Muscle layer of colon (tissue), 2 donors: Measurements from ENCODE around the gene BRD9.
"Not testable (repeated sequence)": the region's sequence is repeated elsewhere in the genome, so short reads cannot be mapped to it uniquely, and the experiment has no call there.

Experiments used
- H3K27ac ChIP-seq: one replicate; pipeline ENCODE4 v1.7.0; 2013; ENCODE audit warnings: low read depth, mild to moderate bottlenecking, low read length, moderate library complexity
- H3K27me3 ChIP-seq, 2 donors: one replicate each; pipeline ENCODE4 v1.7.0; 2013; ENCODE audit warnings: low read length in 2 of 2, mild to moderate bottlenecking in 2 of 2; ENCODE audit not compliant: insufficient read depth in 2 of 2, control insufficient read depth in 1 of 2
- H3K36me3 ChIP-seq: one replicate; pipeline ENCODE4 v1.7.0; 2013; ENCODE audit warnings: mild to moderate bottlenecking, low read length; ENCODE audit not compliant: insufficient read depth
- H3K4me1 ChIP-seq: one replicate; pipeline ENCODE4 v1.7.0; 2013; ENCODE audit warnings: mild to moderate bottlenecking, low read length; ENCODE audit not compliant: insufficient read depth
- H3K4me3 ChIP-seq, 2 donors: one replicate each; pipeline ENCODE4 v1.7.0; 2013; ENCODE audit warnings: low read length in 2 of 2, low read depth in 1 of 2, mild to moderate bottlenecking in 1 of 2, moderate library complexity in 1 of 2
- H3K9ac ChIP-seq: one replicate; pipeline ENCODE4 v1.7.0; 2013; ENCODE audit warnings: low read length
- H3K9me3 ChIP-seq: one replicate; pipeline ENCODE4 v1.7.0; 2013; ENCODE audit warnings: mild to moderate bottlenecking, low read length
- donor health status: abdominal sarcoma.
- donor health status: Adenocarcinoma of cecum.

Gene BRD9

DNA sequence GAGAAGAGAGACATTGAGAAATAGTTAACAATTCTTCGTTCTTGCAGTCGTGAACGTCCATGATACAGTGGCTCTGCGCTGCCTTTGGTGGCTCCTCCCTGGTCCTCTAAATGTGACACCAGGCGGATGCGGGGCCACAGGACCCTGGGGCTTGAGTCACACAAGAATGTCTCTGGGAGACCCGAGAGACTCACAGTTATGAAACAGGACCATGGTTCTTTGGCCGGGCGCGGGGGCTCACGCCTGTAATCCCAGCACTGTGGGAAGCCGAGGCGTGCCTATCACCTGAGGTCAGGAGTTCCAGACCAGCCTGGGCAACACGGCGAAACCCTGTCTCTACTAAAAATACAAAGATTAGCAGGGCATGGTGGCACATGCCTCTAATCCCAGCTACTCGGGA is 41.0 kb downstream of the BRD9 start:
- Histone ChIP-seq H3K27ac (no peak overlapping the region), H3K4me3 (no peak overlapping the region), H3K4me1 (no peaks in the 10 kb centered on the region), H3K36me3 (no peaks in the 10 kb centered on the region), H3K9ac (no peak overlapping the region), H3K9me3 (no peaks in the 10 kb centered on the region), H3K27me3 (peaks cover 8 to 34% of the 10 kb centered on the region in 2 donors)

DNA sequence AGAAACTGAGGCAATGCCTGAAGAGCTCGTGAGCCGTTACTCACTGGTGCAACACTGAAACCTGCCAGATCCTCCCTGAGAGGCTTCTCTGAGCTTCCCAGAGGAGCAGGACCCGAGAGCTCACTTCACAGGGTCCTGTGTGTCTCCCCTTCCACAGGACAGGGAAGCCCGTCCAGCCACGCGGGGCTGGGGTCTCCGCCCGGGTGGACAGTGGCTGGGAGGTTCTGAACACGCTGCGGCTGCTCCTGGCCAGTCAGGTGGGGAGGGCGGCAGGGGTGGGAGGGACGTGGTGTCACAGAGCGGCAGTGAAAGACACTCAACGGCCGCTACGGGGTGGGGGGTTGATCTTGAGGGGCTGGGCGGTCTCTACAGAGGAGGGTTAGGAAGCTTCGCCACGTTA is 41.5 kb downstream of the BRD9 start:
- Histone ChIP-seq H3K4me1 (no peaks in the 10 kb centered on the region), H3K4me3 (no peak overlapping the region), H3K36me3 (no peaks in the 10 kb centered on the region), H3K9ac (no peak overlapping the region), H3K27me3 (peaks cover 8 to 34% of the 10 kb centered on the region in 2 donors), H3K9me3 (no peaks in the 10 kb centered on the region), H3K27ac (no peak overlapping the region)

DNA sequence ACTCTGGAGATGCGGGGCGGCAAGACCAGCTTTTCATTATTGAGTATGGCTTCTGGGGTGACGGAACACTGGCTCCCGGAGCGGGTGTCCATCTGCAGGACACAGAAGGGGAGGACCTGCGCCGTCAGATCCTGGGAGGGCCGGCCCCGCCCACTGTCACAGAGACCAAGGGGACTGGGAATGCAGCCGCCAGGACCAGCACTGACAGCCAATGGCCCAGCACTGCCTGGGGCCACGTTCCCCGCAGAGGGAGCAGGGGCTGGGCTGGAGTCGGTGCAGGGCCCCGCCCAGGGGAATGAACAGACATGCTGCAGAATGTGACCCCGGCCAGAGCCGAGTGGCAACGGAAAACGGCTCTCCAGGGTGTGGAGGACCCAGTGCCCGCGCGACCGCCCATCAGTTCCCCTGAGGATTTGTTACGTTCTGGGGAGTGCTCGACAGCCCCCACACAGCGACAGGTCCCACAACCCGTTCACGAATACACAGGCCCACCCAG is 42.0 kb downstream of the BRD9 start, which contains the start of gene ZDHHC11:
ZDHHC11 (minus strand) TSS at position 476 of the 496 bp plus-strand sequence; CDS start at position 92, 384 bp downstream.
- no peaks in the 10 kb centered on the region for H3K4me1 ChIP-seq
- H3K9me3 ChIP-seq, result no peaks in the 10 kb centered on the region
- H3K9ac ChIP-seq, result no peak within 1 kb of the TSS
- H3K4me3 ChIP-seq, result peak within 1 kb of the TSS in 1 of 2 donors; percentile 23
- H3K36me3 ChIP-seq, result no peaks in the 10 kb centered on the region
- H3K27ac ChIP-seq, result no peak within 1 kb of the TSS
- peaks cover 8 to 34% of the 10 kb centered on the region in 2 donors for H3K27me3 ChIP-seq

GRCh38 chr5:849651-850301 is 42.8 kb downstream of the BRD9 start:
- peaks cover 8 to 34% of the 10 kb centered on the region in 2 donors for H3K27me3 ChIP-seq
- H3K36me3 ChIP-seq, result no peaks in the 10 kb centered on the region
- peak overlapping the region in 1 of 2 donors; percentile 23 for H3K4me3 ChIP-seq
- no peak overlapping the region for H3K27ac ChIP-seq
- no peaks in the 10 kb centered on the region for H3K9me3 ChIP-seq
- H3K4me1 ChIP-seq, result no peaks in the 10 kb centered on the region
- H3K9ac ChIP-seq, result no peak overlapping the region

- H3K9ac ChIP-seq, result no peak overlapping the region
- no peaks in the 10 kb centered on the region for H3K36me3 ChIP-seq
- no peaks in the 10 kb centered on the region for H3K4me1 ChIP-seq
- no peak overlapping the region for H3K27ac ChIP-seq
- no peak overlapping the region for H3K4me3 ChIP-seq
- peaks cover 8 to 33% of the 10 kb centered on the region in 2 donors for H3K27me3 ChIP-seq
- H3K9me3 ChIP-seq, result no peaks in the 10 kb centered on the region
These were observed 43.9 kb downstream of the BRD9 start for GRCh38 chr5:848671-849111.

- peaks cover 8 to 23% of the 10 kb centered on the region in 2 donors for H3K27me3 ChIP-seq
- H3K27ac ChIP-seq, H3K4me3 ChIP-seq, H3K9me3 ChIP-seq, H3K9ac ChIP-seq, H3K4me1 ChIP-seq, H3K36me3 ChIP-seq: not testable (repeated sequence)
These were observed 44.9 kb downstream of the BRD9 start for GRCh38 chr5:847736-848135.

- H3K36me3 ChIP-seq, H3K4me1 ChIP-seq, H3K4me3 ChIP-seq, H3K9me3 ChIP-seq, H3K27ac ChIP-seq, H3K9ac ChIP-seq: not testable (repeated sequence)
- peaks cover 8 to 20% of the 10 kb centered on the region in 2 donors for H3K27me3 ChIP-seq
These were observed 45.4 kb downstream of the BRD9 start for GRCh38 chr5:847212-847611.

DNA sequence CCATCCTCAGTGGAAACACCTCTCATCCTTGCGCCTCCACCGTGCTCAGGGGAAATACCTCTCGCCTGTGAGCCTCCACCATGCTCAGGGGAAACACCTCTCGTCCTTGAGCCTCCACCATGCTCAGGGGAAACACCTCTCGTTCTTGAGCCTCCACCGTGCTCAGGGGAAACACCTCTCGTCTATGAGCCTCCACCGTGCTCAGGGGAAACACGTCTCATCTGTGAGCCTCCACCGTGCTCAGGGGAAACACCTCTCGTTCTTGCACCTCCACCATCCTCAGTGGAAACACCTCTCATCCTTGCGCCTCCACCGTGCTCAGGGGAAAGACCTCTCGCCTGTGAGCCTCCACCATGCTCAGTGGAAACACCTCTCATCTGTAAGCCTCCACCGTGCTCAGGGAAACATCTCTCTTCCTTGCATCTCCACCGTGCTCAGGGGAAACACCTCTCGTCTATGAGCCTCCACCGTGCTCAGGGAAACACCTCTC is 46.0 kb downstream of the BRD9 start:
- H3K36me3 ChIP-seq, H3K9ac ChIP-seq, H3K27ac ChIP-seq, H3K4me3 ChIP-seq, H3K4me1 ChIP-seq, H3K9me3 ChIP-seq: not testable (repeated sequence)
- peaks cover 8 to 20% of the 10 kb centered on the region in 2 donors for H3K27me3 ChIP-seq

DNA sequence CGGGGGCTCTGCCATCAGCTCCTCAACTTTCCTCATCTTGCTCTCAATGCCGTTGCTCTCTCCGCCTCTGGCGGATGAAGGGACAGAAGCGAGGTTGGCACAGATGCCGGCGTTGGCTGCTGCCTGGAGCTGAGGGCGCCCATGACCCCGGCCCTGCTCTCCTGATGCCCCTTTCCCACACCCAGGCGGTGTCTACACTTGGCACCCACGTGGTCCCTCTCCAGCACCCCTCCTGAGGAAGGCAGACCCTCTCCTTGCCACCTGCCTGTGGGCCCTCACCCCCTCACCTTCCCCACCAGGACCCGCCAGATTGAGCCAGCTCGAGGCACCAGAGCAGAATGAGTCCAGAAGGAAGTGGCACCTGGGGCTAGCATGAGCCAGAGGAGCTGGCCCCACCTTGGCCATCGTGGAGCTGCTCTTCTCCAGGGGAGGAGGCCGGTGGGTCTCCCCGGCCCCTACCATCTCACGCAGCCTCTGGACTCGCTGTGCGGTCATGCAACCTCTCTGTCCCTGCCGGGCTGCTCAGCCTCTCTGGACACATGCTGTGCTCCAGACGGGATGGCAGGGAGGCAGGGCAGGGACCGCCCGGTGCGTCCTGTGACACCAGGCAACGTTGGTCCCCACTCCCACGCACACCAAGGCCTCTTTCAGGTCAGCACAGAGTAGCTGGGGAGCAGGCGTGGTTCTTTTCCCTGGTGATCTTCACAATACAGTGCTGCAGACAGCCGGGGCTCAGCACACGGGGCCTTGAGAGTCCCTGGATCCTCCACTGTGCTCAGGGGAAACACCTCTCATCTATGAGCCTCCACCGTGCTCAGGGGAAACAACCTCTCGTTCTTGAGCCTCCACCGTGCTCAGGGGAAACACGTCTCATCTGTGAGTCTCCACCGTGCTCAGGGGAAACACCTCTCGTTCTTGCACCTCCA is 46.7 kb downstream of the BRD9 start:
- H3K36me3 ChIP-seq, H3K9ac ChIP-seq, H3K27ac ChIP-seq, H3K4me3 ChIP-seq, H3K9me3 ChIP-seq, H3K4me1 ChIP-seq: not testable (repeated sequence)
- H3K27me3 ChIP-seq, result peaks cover 8 to 20% of the 10 kb centered on the region in 2 donors

DNA sequence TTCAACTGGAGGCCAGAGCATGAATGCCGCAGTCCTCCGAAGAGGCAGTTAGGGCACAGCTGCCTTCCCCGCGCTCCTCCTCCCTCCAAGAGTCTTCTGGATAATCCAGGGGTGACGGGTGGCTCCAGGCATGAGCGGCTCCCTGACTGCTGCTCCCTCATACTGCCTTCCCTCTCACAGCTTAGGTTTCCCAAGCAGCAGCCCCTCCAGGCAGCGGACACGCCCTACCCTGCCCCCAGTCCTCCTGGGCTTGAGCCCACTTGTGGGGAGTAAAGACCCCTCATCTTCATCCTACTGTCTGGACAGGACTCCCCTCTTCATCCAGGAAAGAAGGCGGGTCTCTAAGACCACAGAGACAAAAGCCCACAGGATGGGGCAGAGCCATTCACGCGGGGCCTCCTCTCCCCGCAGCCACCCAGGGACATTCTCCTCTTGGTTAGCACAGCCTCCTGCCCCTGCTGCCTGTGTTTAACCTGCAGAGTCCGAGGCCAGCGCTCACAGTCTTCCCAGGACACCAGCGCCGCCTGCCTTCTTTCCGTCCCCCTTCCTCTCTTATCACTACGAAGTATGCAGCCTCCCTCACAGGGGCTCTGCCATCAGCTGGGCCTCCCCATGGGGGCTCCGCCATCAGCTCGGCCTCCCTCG is 47.4 kb downstream of the BRD9 start:
- not testable (repeated sequence) for H3K27ac ChIP-seq, H3K4me3 ChIP-seq, H3K9ac ChIP-seq, H3K4me1 ChIP-seq, H3K36me3 ChIP-seq, H3K9me3 ChIP-seq
- peaks cover 6 to 14% of the 10 kb centered on the region in 2 donors for H3K27me3 ChIP-seq

- not testable (repeated sequence) for H3K9ac ChIP-seq, H3K27ac ChIP-seq, H3K4me1 ChIP-seq, H3K36me3 ChIP-seq, H3K4me3 ChIP-seq, H3K9me3 ChIP-seq, H3K27me3 ChIP-seq
These were observed 48.2 kb downstream of the BRD9 start for GRCh38 chr5:844426-844825.
